Right ventricle myocardium superior (tissue), 1 donor: Measurements from ENCODE around the gene NUP133. TPM values are rescaled to one million over a fixed set of nuclear protein-coding genes. Genes with fewer than 3 reads are reported as not detected.
A peak's percentile ranks its signal among the peaks of the same experiment; 100 is the strongest.

Experiments
- ATAC-seq: fragments of 200-7000 bp; cut with Tn5 transposase; one replicate; pipeline ENCODE4 v1.9.1; 2020; ENCODE audit warnings: mild to moderate bottlenecking; ENCODE audit not compliant: poor library complexity
- DNase-seq: peaks from one replicate; pipeline ENCODE4 v3.0.0-alpha.2; 2020
- intact Hi-C: fragments of 100-400 bp; cut with DNase I; formaldehyde crosslinking; loops from one replicate; pipeline ENCODE4 v1.11.2; 2022
- long read RNA-seq: library from polyadenylated mRNA; unstranded; transcript quantifications from one replicate; pipeline ENCODE4 v2.0.0, GENCODE V29; 2021
- total RNA-seq: library from RNA; stranded (reverse); fragmentation: NEBNext Ultra II Directional; extraction: Animal tissue kit (Norgen Biotek cat#: 25700); gene quantifications from one replicate; pipeline ENCODE4 v1.2.1, GENCODE V29; 2021
- donor health status: DM: no; HTN: yes; CAD: no; lungs with severe emphysema.

NUP133 gene
- 29.5 TPM for total RNA-seq
- long read RNA-seq, full-length matches to known transcripts = 70 of 79 reads
- long read RNA-seq, partial matches to known transcripts = 6 of 79 reads
- long read RNA-seq, other reads (novel, unspliced or antisense) = 3 of 79 reads

DNA sequence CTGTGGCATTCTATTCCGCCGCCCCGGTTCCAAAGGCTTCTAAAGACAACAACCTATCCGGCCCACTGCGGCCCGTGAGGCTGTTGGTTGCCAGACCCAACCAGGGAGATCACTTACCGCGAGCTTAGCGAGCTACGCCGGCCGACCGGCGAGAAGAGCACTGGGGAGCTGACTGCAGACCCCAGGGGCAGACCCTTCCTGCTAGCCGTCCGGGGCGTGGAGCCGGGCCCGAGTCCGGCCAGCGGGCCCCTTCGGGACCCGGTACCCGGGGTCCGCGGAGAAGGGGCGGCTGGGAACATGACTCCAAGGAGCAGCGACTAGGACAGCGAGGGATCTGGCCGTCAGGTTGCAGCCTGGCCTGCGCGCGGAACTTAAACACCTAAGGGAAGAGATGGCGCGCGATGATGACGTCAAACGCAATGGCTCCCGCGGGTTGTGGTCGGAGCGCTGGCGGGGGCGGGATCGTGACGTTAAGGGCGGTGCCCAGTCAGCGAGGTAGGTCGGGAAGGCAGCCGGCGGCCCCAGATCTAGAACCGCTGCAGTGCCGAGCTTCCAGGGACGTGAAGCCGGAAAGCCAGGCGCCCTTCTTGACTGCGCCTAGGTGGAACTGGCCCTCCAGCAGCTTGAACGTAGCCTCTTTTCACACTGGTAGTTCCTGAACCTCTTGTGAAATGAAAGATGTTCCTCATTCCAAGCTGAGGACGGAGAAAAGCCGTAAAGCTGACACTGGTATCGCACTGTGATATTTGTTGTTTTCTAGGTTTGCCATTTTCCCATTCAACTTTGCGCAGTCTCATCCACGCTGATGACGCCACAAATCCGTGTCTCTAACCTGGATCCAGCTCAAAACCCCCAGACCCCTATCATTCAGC lies at the start of gene NUP133:
TSS of gene NUP133 (minus strand) at position 391 of the 872 bp plus-strand sequence. CDS start at position 299, 92 bp downstream.
- DNase-seq (peak; percentile 100), ATAC-seq (peak; percentile 99)
- intact Hi-C loops = no loop called here

DNA sequence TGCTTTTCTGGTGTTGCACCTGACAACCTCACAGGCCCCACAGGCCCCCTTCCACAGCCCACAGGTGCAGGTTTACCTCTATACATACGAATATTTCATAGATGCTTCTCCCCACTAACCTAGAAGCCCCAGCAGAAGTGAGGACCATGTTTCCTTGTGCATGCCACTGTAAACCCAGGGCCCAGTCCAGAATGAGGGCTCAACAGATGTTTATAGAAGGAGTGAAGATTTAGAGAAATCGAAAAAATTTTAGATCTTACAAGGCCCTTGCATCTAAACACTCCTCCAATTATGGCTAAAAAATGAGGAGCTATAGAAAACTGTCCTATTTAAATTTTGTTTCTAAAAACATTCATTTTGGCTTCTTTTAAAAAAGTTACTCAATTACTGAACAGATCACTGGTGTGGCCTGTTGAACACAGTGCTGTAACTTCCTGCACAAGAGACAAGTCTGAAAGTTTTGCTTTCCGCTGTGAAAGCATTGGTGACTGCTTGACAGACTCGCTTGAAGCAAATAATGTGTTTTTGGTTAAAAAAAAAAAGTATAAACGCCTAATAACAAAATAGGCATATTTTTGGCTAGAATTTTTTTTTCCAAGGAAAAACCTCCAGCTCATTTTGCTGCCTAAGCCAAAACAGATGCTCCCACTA lies 49.2 kb upstream of the NUP133 start:
- ATAC-seq = no peak
- intact Hi-C loops = loop anchor here (5.0 kb wide), 1 partner anchor 65 kb away; no protein-coding TSS in a partner anchor

DNA sequence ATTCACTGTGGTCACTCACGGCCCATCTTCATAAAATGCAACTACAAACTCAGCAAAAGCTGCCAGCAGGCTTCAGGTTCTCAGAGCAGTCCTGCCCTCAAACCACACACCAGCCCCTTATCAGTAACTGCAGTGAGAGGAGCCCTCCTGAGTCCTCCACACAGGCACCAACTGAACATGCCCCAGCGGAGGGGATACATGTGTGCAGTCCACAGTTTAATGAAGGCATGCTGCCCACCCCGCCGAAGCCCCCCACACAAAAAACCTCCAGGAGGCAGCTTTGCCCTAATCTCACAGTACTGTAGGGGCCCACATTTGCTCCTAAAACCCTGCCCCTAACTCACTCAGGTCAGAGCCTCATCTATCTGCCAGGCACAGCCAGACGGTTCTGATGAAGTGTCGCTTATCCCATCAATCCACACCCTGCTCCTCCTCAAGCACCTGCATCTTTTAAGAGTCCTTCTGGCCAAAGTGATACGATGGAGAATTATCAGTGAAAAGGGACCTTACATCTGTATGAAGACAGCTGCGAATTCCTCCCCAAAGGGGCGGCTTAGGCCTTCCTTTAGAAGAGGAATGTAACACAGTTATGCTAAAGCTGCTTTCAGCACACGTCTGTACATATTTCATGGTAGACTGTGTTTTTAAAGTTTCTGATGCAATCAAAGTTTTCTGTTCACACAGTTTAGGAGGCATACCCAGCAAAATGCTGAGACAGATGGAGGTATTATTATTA lies 46.9 kb upstream of the NUP133 start:
- intact Hi-C loops = loop anchor here (5.0 kb wide), 1 partner anchor 67 kb away; no protein-coding TSS in a partner anchor
- ATAC-seq (no peak), DNase-seq (no peak)

More for the DNA sequence above, 49.2 kb upstream of the NUP133 start:
- DNase-seq = no peak

DNA sequence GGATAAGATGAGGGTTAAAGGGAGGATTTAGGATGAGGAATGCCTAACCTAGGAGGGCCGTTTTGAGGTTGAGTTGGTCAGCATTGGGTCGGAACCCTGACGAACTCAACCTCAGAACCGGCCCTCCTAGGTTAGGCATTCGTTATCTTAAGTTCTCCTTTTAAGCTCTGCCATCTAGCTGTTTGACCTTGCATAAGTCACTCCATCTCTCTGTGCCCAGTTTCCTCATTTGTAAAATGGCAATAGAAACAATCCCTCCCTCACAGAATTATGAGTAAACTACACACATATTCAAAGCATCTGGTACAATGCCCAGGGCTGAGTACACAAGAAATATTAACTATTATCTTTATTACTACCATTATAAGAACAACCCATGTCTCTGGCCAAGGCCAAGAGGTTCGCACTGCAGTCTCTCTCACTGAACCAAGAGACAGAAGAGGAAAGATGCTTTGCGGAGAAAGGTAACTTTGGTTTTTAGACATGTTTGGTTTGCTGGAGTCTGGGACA lies 45.5 kb upstream of the NUP133 start:
- no peak for ATAC-seq
- intact Hi-C loops = no loop called here
- no peak for DNase-seq

DNA sequence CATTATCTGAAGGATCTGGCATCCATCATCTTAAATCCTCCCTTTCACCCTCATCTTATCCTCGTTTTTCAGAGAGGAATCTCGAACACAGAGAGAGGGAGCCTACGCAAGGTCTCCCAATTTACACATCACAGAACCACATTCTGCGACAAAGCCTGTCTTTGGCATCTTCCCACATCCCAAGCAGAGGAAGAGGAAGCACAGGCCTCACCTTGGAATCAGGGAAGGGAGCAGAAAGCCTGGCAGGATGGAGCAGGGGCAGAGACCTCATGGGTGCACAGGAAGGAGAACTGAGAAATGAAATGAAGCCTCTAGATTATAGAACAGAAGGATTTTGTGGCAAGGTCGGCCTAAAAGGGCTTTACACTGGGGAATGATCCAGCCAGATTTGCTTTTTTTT lies 44.6 kb upstream of the NUP133 start:
- intact Hi-C loops = no loop called here
- ATAC-seq (no peak), DNase-seq (no peak)

DNA sequence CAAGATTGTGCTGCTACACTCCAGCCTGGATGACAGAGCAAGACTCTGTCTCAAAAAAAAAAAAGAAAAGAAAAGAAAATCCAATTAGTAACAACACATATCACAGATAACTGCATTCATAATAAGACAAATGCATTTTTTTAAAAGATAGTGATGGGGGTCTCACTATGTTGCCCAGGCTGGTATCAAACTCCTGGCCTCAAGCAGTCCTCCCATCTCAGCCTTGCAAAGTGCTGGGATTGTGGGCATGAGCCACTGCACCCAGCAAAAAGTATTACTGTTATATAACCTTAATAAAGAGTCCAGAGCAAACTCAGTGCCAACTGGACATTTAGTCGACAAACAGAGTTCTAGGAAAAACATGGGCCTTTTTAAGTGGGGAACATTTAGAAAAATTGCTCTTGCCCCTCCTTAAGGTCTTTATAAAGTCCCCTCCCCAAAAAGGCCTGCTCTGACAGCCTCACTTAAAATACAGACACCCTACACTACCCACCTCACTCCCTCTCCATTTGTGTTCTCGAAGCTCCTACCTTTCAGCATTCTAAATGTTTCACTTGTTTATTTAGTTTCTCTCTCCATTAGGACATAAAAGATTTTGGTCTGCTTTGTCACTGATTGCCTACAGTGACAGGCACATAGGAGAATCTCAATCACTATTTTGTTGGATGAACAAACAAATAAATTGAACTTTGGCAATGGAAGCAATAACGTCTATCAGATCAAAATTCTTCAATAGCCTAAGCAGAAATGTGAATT lies 42.8 kb upstream of the NUP133 start:
- no peak for ATAC-seq
- DNase-seq = no peak
- intact Hi-C loops = no loop called here

DNA sequence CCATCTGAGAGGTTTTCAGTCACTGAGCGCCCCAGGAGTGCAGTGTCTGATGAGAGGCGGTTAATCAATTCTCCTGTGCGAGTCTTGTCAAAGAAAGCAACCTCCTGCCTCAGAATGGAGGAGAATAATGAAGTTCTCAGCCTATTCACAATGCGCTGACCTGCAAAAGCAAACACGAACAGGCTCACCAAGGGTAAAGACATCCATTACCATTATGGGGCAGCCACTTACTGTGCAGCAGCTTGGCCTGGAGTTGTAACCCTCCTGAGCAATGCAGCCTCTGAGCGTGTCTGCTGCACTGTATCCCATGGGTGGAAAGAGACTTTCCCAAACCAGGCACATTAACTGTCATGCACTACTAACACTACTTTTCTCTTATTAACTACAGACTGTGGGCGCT lies 39.4 kb upstream of the NUP133 start:
- no peak for DNase-seq
- intact Hi-C loops = no loop called here
- ATAC-seq = no peak

DNA sequence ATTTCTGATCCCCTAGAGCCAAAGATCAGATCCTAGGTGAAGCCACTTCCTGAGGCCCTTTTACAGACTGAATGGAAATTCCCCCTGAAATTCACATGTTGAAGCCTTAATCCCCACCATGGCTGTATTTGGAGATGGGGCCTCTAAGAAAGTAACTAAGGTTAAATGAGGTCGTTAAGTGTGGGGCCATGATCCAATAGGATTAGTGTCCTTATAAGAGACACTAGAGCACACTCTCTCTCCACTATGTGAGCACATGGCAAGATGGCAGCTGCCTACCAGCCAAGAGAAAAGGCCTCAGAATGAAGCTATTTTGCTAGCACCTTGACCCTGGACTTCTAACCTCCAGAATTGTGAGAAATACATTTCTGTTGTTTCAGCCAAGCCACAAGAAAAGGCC lies 36.4 kb upstream of the NUP133 start:
- no peak for DNase-seq
- intact Hi-C loops = no loop called here
- ATAC-seq = no peak

DNA sequence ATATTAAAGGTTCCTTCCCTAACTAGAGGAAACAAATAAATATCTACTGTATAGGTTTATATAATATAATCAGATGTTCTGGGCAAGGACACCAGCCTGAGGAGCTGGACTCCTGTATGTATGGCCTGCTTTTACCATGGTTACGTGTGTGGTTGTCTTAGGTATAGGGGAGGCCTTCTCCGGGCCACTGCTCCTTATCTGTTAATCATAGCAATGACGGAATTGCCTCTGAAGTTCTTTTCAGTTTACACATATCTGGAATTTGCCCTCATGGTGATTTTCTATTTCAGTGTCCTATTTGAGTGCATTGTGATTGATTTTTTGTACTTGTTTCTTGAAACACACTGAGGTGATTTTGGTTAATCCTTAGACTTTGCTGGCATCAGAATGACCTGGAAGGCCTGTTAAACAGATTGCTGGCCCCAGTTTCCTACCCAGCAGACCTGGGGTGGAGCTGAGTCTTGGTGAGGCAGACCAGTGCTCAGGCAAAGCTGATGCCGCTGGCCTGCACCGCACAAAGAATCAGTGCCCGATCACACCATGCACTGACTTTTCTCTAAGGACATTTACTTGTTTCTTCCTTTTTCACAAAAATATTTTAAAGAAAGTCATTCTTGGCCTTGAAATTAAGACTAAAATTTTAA lies 31.8 kb upstream of the NUP133 start:
- intact Hi-C loops = no loop called here
- no peak for DNase-seq
- no peak for ATAC-seq

DNA sequence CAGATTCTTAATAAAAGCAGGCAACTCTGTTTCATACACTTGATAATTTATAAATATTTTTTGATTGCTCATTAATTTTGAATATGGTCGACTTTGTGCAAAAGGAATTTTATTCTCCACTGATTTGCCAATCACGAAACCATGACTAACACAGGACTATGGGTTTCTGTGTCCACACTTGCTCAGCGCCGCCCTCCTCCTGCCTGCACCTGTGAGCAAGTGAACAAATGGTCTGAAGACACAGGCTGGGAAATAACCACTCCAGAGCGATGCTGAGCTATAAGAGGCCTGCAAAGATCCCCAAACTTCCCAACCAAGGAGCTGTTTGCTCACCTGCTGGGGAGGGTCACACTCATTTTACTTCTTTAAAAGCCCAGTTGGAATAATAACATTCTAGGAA lies 30.8 kb upstream of the NUP133 start:
- no peak for DNase-seq
- ATAC-seq = no peak
- intact Hi-C loops = no loop called here

DNA sequence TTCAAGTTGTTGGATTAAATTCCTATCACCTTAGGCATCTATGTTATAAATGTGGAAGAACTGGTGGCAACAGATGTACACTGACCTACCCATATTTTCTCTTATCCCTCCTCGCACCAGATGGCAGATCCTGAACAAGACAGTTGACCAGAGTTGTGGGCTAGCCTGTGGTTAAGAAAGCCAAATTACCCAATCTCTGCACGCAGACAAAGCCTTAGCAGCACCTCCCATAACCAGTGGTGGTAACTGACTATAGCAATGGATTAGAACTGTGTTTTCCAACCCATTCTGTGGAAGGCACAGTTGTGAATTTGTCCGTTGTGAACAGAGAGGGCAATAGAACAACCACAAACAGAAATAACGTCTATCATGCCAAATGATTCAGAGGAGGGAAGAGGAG lies 29.8 kb upstream of the NUP133 start:
- ATAC-seq (no peak), DNase-seq (no peak)
- intact Hi-C loops = no loop called here

DNA sequence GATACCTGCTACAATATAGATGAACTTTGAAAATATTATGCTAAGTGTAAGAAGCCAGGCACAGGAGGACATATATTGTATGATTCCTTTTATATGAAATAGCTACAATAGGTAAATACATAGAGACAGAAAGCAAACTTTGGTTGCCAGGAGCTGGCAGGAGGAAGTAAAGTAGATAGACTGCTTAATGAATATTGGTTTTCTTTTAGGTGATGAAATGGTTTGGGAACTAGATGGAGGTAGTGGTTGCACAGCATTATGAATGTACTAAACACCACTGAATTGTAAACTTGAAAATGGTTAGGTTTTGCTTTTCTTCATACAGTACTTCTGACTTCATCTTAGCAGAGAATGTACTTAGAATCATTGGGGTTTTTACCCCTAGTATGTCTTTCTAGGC lies 28.8 kb upstream of the NUP133 start:
- DNase-seq = no peak
- no peak for ATAC-seq
- intact Hi-C loops = no loop called here

DNA sequence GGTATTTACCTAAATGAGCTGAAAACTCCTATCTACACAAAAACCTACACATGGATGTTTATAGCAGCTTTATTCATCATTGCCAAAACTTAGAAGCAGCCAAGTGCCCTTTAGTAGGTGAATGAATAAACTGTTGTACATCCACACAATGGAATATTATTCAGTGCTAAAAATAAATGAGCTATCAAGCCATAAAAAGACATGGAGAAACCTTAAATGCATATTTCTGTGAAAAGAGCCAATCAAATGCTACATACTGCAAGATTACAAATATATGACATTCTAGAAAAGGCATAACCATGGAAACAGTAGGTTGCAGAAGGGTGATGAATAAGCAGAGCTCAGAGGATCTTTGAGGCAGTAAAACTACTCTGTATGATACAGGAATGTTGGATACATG lies 27.1 kb upstream of the NUP133 start:
- intact Hi-C loops = no loop called here
- no peak for DNase-seq
- no peak for ATAC-seq

DNA sequence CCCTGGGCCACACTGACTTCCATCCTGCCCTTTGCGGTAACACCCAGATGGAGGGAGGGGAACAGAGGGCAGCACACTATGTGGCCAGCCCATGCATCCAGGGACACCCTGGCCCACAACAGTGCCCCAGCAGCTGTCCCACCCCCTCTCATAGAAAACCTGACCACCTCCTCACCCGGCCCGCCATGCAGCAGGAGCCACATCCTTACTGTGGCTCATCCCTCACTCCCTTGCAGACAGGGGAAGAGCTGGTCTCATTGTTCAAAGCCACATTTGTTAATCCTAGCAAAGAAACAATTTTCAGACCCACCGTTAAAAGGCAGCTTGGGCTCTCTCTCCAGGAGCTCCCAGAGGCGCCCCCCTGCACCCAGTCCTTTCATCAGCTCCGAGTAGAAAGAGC lies 23.2 kb upstream of the NUP133 start:
- intact Hi-C loops = no loop called here

DNA sequence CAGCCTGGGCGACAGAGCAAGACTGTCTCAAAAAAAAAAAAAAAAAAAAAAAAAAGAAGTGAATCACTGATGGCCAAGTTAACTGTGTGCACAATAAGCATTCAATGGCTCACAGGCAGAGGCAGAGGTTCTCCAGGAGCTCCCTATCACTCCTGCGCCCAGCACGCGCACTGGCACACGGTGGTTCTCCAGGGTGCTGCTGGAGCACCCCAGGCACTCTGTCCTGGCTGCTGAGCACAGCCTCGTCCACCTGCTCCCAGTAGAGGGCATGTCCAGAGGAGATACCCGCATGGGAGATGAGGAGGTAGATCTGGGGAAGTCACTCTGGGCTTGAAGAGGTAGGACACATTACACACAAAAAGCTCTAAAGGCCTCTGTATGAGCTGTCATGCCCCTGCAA lies 21.5 kb upstream of the NUP133 start:
- ATAC-seq (no peak), DNase-seq (no peak)
- intact Hi-C loops = no loop called here

More for the DNA sequence above, 23.2 kb upstream of the NUP133 start:
- ATAC-seq = no peak
- no peak for DNase-seq

DNA sequence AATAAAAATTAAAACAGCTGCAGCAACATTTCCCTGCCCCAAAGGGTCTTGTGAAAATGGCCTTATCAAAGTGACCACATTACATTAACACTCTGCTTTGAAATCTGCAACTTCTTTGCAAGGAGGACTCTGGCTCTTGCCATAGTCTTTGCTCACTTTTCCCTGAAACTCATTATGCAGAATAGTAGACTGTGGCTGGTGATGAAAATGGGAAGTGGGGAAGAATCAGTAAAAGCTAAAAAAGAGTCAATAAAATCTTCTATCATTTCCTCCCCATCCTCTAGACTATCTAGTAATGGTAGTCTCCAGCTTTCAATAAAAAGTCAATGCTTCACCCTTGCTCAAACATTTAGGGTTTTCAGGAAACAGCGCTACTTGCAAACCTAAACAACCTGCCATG lies 18.6 kb upstream of the NUP133 start:
- intact Hi-C loops = no loop called here
- no peak for DNase-seq
- ATAC-seq = no peak

DNA sequence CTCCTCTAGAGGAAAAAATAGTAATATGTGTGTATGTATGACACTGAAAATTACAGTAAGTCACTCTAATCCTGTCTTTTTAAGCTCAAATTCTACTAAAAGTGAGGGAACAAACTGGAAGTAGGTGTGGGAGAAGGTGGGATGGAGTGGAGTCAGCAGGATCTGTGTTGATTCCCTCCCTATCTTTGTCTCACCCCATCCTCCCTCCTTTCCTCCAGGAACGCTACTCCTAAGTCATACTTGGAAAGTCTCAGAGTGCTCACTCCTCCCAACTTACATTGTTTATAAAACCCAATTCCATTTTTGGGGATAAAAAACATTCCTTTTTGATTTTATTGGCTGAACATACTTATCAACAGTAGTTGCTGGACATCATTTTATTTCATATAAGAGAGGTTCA lies 14.9 kb upstream of the NUP133 start:
- intact Hi-C loops = no loop called here
- no peak for DNase-seq
- no peak for ATAC-seq
